Putamen (tissue), 1 donor: ENCODE measurements around the gene UBE2D3.
"Not testable (repeated sequence)": the region's sequence is repeated elsewhere in the genome, so short reads cannot be mapped to it uniquely, and the experiment has no call there.

Experiments used
- DNase-seq: peaks from one replicate; pipeline ENCODE4 v3.0.0-alpha.2; 2016; ENCODE audit warnings: low spot score

Gene UBE2D3

DNA sequence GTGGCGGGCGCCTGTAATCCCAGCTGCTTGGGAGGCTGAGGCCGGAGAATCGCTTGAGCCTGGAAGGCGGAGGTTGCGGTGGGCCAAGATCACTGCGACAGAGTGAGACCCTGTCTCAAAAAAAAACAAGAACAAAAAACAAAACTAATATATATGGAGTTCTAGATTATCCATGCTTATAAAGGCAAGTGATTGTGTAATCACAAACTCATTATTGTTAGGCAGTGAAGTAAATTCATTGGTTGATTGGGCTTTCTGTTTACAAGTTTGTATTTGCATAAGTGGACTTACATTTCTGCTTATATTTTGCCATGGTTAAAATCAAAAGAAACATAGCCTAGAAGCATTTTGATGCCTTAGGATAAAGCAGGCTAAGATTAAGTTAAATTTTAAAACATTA is 2.5 kb upstream of the UBE2D3 start:
- no peak for DNase-seq

DNA sequence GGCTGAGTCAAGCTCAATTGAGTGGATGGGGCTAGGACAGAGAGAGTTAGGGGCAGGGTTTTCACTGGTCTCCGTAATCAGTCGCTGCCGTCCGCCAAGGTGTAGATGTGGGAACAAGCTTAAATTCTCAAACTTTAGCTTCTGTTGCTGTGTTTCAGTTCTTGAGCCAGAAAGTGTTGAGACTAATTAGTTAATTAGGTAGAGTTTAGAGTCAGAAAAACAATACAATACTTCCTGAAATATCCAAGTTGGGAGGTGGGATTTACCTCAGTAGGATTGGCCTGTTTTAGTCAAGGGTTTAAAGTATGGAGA is 1.1 kb upstream of the UBE2D3 start:
- DNase-seq = no peak

DNA sequence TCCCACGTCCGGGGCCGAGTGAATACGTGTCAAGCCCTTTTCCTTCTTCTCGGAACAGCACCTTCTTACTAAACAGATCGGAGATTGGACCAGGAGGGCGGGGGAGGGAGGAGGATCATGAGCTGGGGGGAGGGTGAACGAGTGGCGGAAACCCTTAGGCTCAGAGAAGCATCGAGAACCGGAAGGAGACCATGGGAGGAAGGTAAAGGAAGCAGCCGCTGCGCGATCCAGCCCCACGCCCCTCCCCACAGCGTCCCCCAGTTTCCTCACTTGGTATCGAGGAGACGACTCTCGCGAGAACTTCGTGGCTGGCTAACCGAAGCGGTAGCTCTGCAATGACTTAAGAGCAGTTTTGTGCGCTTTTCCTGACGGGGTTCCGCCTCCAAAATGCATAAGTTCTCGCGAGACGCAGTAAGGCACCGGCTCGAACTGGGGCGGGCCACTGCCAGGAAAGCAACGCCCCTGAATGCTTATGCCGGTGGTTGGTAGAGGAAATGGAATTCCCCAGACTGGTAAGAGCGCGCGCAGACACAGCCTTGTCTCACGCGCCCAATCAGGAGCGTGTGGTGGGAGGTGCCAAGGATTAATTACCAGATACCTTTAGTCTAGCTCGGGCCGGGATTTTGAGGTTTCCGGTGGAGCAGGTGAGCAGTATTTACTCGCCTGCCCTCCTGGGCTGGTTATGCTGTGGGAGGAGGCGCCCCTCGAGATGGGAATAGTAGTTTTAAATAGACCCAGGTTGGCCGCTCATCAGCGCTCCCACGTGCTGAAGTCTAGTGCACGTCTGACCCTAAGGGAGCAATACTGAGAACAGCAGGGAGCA is 534 bp upstream of the UBE2D3 start:
- peak; percentile 98 for DNase-seq

DNA sequence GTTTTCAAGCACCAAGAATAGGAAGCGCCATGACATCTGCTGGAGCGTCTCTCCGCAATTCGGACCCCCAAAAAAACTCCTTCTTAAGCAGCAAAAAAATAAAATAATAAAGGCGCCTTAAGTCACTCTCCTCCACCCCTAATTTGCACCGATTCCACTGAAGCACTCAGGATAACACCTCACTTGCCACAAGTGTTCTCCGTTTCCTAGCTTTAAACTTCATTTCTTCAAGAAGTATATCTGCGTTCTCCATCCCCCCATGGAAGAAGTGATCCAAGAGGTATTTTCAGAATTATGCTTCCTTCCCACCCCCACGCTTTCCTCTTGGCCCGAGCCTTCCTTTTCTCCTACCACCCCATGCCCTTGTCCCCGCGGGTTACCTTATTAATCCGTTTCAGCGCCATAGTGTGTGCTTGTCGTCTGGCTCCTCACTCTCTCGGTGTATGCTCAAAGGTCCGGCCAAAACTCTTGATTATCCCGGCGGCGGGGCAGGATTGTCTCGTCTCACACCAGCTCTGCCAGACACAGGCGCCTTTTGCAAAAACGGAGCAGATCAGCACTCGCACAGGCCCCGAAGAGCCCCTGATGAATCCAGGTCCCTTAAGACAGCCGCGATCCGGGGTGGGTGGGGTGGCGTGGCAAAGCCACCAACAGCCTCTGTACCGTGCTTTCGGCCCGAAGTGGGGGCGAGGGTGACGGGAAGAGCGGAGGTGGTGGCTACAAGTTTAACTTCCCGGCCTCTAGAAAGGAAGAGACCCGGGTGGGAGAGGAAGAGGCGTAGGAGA is 1.1 kb downstream of the UBE2D3 start:
- DNase-seq = peak; percentile 8

DNA sequence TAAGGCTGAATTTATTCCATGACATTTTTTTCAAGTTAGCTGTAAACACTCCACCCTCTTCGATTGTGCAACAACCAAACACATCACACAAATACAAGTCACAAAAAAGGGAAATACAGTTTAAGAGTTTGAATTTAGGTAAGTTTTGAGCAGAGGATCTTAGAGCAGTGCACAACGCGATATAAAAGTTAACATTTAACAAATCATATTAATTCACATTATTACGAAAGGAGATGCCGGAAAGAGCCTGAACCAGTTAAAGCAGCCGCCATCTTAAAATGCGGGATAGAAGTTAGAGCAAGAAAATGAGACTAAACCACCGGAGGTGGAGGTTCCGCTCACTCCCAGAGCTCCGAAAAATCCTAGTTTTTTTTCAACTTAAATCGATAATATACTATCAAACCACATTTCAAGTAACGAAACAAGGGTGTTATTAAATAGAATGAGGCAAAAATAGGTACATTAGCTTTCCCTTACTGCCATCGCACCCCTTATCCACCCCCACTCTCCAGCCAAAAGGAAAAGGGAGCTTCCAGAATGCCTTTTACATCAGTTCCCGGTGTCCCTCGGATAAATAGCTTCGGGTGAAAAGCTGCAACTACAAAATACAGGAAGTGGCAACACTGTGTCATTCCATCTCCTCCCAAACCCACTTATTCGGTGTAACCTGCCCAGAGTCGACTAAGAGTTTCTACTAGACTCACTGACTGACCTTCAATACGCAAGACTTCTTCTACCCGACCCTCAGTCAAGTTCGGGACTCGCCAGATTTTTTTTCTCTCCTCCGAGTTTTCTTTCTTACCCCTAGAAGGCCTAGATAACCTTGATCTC is 1.9 kb downstream of the UBE2D3 start:
- DNase-seq = peak; percentile 63

DNA sequence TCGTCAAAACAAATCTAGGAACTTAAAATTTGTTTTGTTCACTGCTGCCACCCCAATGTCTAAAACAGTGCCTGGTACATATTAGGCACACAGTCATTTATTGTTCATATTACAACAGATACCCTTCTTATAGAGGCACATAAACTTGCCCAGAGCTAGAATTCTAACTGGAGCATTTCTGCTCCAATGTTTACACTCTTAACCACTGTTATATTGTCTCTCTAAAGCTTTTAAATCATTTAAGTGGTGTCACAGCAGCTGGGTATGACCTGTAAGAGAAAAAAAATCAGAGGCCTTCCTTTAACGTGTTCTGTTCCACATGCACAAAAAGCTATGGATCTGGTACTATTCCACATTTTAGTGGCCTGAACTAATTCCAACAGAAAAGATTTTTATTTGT is 3.0 kb downstream of the UBE2D3 start:
- DNase-seq = no peak

DNA sequence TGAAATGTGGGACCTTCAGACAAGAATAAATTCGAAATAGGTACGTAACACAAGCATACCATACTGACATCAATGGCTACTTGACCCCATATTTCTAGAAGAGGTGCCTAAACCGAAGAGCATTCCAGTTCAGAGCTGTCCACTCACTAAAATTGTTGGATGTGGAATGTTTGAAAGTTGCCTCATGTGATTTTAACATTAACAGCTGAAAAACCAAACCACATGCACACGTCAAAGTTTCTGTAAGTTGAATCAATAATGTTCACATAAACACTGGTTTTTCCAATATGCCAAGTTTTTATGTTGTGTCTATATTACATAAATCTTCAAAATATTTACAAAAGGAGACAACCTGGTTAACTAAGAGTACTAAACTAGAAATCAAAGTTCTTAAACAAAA is 3.5 kb downstream of the UBE2D3 start:
- no peak for DNase-seq

DNA sequence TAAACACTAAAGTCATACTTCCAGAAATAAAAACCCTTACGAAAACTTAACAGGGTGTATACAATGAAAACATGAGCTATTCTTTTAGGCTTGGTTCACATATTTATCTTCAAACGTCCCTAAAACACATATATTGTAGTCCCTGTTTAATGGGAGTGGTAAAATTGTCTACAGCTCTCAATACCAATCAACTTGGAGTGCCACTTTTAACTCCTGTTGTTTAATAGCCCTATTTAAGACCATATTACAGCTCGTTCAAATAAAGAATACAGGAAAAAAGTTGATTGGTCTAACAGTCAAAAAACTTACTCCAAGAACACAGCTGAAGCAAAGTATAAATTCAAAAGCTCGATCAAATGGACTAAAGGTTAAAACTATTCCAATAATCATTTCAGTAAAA is 3.9 kb downstream of the UBE2D3 start:
- no peak for DNase-seq

DNA sequence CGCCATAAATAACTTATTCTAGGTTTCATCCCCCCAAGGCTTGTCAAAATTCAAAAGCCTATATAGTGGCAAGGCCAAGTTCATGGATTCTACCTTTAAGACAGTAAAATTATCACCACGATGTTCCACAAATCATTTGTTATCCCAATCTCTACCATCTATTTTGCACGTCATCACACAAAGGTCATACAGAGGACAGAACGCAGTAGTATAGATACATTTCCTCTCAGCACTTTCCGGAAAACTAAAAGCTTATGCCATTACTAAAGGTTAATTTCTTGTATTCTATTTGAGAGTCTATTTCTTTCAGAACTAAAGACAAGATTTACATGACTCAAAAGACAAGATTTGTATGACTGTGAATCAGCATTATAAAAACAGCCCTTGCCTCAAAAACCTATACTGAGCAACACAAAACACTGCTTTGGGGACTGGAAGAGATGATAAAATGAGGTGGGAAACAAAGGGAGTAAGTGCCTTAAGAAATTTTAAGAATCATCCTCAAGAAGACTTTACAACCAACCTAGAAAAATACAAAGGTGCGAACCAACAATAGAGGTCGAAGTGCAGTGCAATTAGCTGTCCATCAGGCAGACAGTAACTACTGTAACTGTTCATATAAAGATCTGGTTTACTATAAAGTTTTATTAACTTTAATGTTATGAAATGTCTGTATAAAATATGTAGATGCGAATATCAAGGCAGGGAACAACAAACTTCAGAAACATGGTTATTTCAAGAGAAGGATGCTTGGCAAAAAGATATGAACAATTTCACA is 7.6 kb downstream of the UBE2D3 start:
- DNase-seq = no peak

DNA sequence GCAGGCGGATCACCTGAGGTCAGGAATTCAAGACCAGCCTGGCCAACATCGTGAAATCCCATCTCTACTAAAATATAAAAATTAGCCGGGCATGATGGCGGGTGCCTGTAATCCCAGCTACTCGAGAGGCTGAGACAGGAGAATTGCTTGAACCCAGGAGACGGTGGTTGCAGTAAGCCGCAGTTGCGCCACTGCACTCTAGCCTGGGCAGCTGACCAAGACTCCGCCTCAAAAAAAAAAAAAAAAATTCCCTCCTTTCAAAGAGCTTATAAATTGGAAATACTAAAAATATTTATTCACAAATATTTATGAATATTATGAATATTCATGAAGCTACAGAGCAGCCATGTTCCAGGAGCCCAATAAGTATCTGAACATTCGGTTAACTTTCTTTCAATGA is 8.3 kb downstream of the UBE2D3 start:
- not testable (repeated sequence) for DNase-seq

DNA sequence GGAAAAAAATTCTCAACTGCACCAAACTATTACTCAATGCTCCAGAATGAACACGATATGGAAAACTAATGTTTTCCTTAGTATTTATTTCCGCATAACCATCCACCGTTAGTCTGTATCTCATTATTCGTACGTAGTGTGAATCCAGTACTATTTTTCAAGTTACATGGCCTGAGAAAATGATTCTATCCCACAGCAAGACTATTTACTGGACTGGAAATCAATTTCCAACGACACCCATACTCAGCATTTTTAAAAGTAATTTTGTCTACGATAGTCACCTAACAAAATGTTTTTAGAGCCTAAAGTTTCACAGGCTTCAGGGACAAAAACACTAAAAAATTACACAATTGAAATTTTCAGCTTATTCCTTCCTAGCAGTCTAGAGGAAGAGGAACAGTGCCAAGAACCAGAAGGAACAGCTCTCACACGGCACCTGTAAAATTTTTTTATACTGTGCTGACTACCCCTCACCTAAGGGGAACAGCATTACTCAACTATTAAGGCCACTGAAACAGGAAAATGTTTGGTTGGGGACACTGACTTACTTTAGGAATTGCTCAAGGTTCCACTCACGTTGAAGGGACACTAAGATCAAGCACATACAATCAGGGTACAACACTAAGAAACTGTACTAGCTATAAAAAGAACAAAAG is 9.6 kb downstream of the UBE2D3 start:
- no peak for DNase-seq

DNA sequence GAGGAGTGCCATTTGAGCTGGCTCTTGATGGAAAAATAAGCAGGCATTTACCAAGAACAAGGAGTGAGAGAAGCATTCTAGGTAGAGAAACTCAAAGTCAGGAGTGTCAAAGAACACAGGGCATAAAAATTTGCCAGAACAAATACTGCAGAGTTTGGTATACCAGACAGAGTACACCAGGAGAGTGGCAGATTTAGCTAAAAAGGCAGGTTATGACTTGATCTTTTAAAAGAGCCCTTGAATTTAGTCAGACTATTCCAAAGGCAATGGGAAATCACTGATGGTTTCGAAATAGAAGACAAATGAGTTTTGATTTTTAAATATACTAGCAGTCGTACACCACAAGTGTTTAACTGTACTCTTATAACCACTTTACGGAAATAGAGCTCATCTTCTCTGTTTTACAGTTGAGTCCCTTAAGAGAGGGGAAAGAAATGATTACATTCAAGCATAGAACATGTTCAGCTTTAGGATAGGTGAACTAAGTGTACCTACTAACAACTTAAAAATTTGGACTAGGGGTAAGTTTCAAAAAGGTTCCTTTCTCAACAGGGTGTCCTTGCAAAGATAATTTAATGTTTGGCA is 10.2 kb downstream of the UBE2D3 start:
- DNase-seq = no peak

DNA sequence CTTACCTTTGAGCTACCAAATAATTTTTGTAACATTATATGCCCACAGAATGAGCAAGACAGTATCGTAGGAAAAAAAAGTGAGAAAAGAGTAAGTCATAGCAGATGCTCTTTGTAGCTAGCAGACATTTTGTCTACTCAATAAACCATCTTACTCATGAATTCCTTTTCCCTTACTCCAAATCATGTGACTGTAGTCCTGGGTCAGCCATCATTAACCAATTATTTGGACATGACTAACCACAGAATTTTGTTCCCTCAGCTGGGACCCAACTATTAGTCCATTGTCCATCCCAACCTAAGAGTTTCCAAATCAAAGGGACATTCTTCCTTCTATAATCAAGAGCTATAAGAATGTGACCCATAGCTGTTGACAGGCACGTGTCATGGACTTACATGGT is 11.4 kb downstream of the UBE2D3 start:
- DNase-seq = no peak

DNA sequence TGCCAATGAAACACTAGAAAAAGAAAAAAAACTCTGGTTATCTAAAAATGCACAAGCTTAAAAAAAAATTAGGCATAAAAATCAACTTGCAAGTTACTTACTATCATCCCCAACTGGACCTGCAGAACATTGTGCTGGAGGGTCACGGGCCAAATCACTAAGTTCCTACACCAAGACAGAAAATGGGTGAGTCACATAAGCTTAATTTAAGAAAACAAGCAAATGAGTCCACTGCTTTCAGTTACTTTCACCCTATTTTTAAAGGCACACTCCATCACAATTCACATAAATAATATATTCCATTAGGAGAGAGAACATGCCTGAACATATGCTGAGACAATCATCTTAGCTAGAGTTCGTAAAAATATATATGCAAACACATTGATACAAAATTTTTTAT is 17.7 kb downstream of the UBE2D3 start:
- no peak for DNase-seq

DNA sequence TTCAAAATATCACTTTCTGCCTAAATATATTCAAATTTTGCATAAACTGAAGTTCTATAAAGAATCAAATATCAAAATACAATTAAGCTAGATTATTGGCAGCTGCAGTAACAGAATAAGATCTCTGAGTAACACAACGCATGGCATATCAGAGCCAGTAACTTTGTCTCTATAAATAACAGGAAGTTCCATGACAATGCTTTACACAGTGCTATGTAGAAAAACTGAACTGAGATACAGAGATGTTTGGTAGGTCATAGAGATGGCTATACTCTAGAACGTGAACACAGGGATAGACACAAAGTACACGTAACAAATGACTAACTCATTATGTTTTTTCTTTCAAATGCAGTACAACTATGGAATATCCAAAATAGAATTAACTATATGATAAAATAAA is 18.2 kb downstream of the UBE2D3 start:
- no peak for DNase-seq

DNA sequence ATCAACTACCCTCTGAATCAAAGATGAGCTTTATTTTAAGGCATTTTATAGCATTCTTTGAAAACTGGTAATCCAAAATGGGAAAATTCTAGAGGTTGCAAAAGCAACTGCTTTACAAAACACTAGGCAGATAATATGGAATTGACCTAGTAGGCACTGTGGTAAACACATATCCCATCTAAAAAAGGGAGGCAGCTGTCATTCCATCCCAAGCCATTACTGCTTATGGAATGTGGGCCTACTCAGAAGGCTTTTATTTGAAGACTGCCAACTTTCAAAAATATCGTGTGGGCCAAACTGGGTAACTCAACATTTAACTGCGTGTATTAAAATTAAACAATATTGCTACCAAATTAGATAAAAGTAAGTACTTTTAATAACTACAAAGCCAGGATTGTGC is 19.3 kb downstream of the UBE2D3 start:
- DNase-seq = no peak

DNA sequence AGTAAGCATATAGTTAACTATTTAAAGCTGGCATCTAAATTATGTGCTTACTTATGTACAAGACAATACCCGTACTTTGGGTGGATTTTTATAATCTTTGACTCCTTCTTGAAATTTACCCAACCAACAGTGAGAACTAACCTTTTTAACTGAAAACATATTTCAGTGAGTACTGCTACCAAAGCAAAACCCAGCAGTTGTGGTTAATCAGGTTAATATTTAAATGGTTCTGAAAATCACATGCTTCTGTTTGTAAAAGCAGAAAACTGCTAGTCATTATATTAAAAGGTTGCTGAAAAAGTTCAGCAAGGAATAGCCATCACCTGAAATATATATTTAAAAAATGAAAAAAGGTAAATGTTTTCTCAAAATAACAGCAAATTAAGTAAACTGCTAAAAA is 20.0 kb downstream of the UBE2D3 start:
- no peak for DNase-seq

DNA sequence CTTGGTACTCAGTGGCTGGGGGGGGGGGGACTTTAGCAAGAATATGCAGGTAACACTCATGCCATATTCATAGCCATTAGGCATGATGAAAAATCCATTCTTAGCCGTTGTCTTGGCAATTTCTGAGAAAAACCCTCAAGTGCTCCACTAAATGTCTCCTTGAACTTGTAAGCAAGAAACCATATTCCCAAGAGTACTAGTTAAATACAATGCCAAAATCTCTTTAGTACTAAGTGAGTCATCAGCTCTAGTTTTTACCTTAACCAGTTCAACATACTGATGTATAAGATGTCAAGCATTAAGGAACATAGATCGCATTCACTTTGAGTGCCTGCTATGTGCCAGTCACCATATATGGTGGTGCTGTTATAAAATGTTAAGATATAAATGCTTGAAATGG is 27.5 kb downstream of the UBE2D3 start:
- no peak for DNase-seq

DNA sequence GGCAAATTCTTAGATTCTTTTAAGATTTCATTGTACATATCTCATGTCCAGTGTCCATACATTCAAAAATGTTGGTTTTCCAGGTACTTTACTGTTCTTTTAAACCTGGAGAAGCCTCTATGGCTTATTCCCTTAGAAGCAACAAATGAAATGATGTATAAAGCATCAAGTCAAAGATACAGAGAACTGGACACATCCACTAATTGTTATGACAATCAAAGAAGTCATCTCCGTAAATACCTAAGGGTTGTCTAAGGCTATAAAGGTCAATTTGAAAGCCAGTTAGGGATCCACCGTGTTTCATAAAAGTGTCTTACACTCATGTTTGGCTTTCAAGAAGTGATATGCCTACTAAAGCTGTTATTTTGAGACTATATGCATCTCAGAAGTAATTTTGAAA is 32.4 kb downstream of the UBE2D3 start:
- DNase-seq = no peak

DNA sequence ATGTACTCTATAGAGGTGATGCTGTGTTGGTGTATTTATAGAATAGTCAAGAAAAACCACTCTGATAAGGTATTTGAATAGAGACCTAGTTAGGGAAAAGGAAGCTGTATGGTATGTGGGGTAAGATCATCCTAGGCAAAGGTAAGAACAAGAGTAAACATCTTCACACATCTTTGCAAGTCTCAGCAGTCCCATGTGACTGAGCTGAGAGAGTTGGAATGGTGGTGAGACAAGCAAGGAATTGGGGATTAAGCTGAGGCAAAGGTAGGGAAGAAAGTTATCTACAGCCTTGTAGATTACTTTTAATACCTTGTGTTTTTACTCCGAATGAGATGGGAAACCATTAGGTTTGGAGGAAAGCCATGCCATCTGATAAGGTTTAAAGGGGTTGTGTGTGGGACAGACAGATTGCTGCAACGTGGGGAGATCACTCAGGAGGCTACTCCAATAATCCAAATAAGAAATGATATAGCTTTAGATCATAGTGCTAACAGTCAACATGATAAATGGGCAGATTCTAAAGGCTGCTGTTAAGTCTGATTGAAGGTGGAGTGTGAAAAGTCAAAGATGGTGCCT is 34.9 kb downstream of the UBE2D3 start:
- DNase-seq = no peak

DNA sequence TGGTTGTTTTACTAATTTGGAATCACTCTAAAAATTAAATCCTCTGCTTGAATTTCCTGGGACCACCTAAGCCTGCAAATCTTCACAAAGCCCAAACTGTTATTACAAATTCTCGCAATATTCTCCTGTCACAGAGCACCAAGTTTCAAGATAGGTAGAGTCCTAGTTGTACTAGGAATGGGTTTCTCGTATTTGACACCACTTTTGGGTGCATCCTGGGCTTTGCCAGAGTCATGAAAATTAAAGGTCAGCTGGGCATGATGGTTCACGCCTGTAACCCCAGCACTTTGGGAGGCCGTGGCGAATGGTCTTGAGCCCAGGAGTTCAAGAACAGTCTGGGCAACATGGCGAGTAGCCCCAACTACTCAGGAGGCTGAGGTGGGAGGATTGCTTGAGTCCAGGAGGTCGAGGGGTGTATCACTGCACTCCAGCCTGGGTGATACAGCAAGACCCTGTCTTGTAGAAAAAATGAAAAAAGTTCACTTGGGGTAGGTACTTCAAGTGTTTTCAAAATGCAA is 36.0 kb downstream of the UBE2D3 start:
- no peak for DNase-seq
